IMR-90 (cell line): ENCODE data around the gene CDC42BPA. TPM values are rescaled to one million over a fixed set of nuclear protein-coding genes. Genes with fewer than 3 reads are reported as not detected.

Experiments
- ATAC-seq: fragments of 200-7000 bp; cut with Tn5 transposase; 2 replicates; pipeline ENCODE4 v1.9.1; 2020; ENCODE audit warnings: low read depth, mild to moderate bottlenecking, moderate library complexity
- BruUV-seq: library from RNA; stranded (reverse); fragments of 400-500 nt; replicated peaks from 2 replicates; lab custom pipeline; 2021; lab: Mats Ljungman, UMichigan
- CTCF ChIA-PET: fragments of 300-600 bp; formaldehyde crosslinking; extraction: SDS; loops from one replicate; lab custom pipeline; 2021; ENCODE audit warnings: antibody characterized with exemption; lab: Yijun Ruan, JAX
- POLR2A ChIA-PET: fragments of 300-600 bp; sonication (Branson Sonifier 250); formaldehyde crosslinking; loops from one replicate; lab custom pipeline; 2022; ENCODE audit warnings: antibody characterized with exemption; ENCODE audit not compliant: unreplicated experiment; lab: Charles Lee
- DNase-seq: peaks from one replicate; pipeline ENCODE4 v3.0.0; 2013
- H2AFZ ChIP-seq: replicated peaks from 2 replicates; pipeline ENCODE3; 2013; ENCODE audit warnings: low read length, mild to moderate bottlenecking; ENCODE audit not compliant: poor library complexity
- H2AK5ac ChIP-seq: 2 replicates; pipeline ENCODE4 v1.6.1; 2013; ENCODE audit warnings: low read depth, low read length, inconsistent platforms
- H2AK9ac ChIP-seq: replicated peaks from 2 replicates; pipeline ENCODE3; 2013; ENCODE audit warnings: mild to moderate bottlenecking, low read depth, low read length, moderate library complexity; ENCODE audit not compliant: poor library complexity
- H2BK120ac ChIP-seq: 2 replicates; pipeline ENCODE4 v1.6.1; 2013; ENCODE audit warnings: low read depth, low read length, inconsistent platforms
- H2BK15ac ChIP-seq: 3 replicates; pipeline ENCODE4 v1.6.1; 2013; ENCODE audit warnings: low read depth, low read length, inconsistent platforms
- H2BK20ac ChIP-seq: 2 replicates; pipeline ENCODE4 v1.6.1; 2013; ENCODE audit warnings: low read depth, mild to moderate bottlenecking, inconsistent platforms, low read length, moderate library complexity
- H2BK5ac ChIP-seq: 2 replicates; pipeline ENCODE4 v1.6.1; 2013; ENCODE audit warnings: mild to moderate bottlenecking, low read depth, low read length, inconsistent platforms; ENCODE audit not compliant: poor library complexity, severe bottlenecking
- H3K14ac ChIP-seq: replicated peaks from 2 replicates; pipeline ENCODE4 v1.6.1; 2013; ENCODE audit warnings: low read depth, low read length, inconsistent platforms
- H3K18ac ChIP-seq: 2 replicates; pipeline ENCODE4 v1.6.1; 2013; ENCODE audit warnings: low read depth, low read length, control low read depth
- H3K23ac ChIP-seq: 2 replicates; pipeline ENCODE4 v1.6.1; 2013; ENCODE audit warnings: low read depth, low read length, inconsistent platforms
- H3K27ac ChIP-seq: 2 replicates; pipeline ENCODE4 v1.5.1; 2013; ENCODE audit warnings: mild to moderate bottlenecking, control low read depth, low read length; ENCODE audit not compliant: insufficient read depth
- H3K27me3 ChIP-seq: 2 replicates; pipeline ENCODE4 v1.6.1; 2013; ENCODE audit warnings: low read length; ENCODE audit not compliant: control insufficient read depth, insufficient read depth
- H3K36me3 ChIP-seq: 2 replicates; pipeline ENCODE4 v1.6.1; 2013; ENCODE audit warnings: low read length, mixed read lengths; ENCODE audit not compliant: control insufficient read depth, insufficient read depth
- H3K4ac ChIP-seq: 2 replicates; pipeline ENCODE4 v1.6.1; 2013; ENCODE audit warnings: low read depth, low read length, inconsistent platforms
- H3K4me1 ChIP-seq: 2 replicates; pipeline ENCODE4 v1.6.1; 2013; ENCODE audit warnings: low read length, mixed read lengths; ENCODE audit not compliant: control insufficient read depth, insufficient read depth
- H3K4me2 ChIP-seq: 2 replicates; pipeline ENCODE4 v1.6.1; 2013; ENCODE audit warnings: low read depth, mild to moderate bottlenecking, control low read depth, low read length, moderate library complexity
- H3K4me3 ChIP-seq: 2 replicates; pipeline ENCODE4 v1.5.1; 2013; ENCODE audit warnings: low read depth, mild to moderate bottlenecking, control low read depth, low read length, moderate library complexity; ENCODE audit not compliant: insufficient read depth
- H3K56ac ChIP-seq: 2 replicates; pipeline ENCODE4 v1.6.1; 2013; ENCODE audit warnings: low read length, inconsistent platforms; ENCODE audit not compliant: insufficient read depth; ENCODE audit errors: extremely low read depth
- H3K79me1 ChIP-seq, 2 experiments: 2 replicates each; pipeline ENCODE4 v1.6.1; 2013; ENCODE audit warnings: low read length in 2 of 2, inconsistent platforms in 1 of 2, low read depth in 1 of 2
- H3K9ac ChIP-seq: 2 replicates; pipeline ENCODE4 v1.6.1; 2013; ENCODE audit warnings: low read depth, low read length, control low read depth
- H3K9me1 ChIP-seq: 2 replicates; pipeline ENCODE4 v1.6.1; 2013; ENCODE audit warnings: low read length, inconsistent platforms; ENCODE audit not compliant: insufficient read depth
- H3K9me3 ChIP-seq: 2 replicates; pipeline ENCODE4 v1.6.1; 2013; ENCODE audit warnings: low read length; ENCODE audit not compliant: control insufficient read depth, insufficient read depth
- H4K20me1 ChIP-seq: 2 replicates; pipeline ENCODE4 v1.6.1; 2013; ENCODE audit warnings: low read length, inconsistent platforms; ENCODE audit not compliant: insufficient read depth
- H4K5ac ChIP-seq: 2 replicates; pipeline ENCODE4 v1.6.1; 2013; ENCODE audit warnings: mild to moderate bottlenecking, low read depth, low read length, control low read depth
- H4K8ac ChIP-seq, 2 experiments: 2 replicates each; pipeline ENCODE4 v1.6.1; 2013; ENCODE audit warnings: low read depth in 2 of 2, low read length in 2 of 2, control low read depth in 1 of 2, inconsistent platforms in 1 of 2
- H4K91ac ChIP-seq: 2 replicates; pipeline ENCODE4 v1.6.1; 2013; ENCODE audit warnings: low read depth, low read length, inconsistent platforms; ENCODE audit not compliant: insufficient read depth
- CEBPB ChIP-seq: IDR thresholded peaks from 2 replicates; pipeline ENCODE4 v1.6.1; 2012; ENCODE audit warnings: low read depth, low read length, improper control_type of control experiment
- CTCF ChIP-seq: conservative IDR thresholded peaks from 2 replicates; pipeline ENCODE4 v1.5.1; 2012; ENCODE audit warnings: mild to moderate bottlenecking, low read depth, low read length, improper control_type of control experiment
- FOS ChIP-seq: fragments of 150-350 bp; IDR thresholded peaks from 2 replicates; pipeline ENCODE4 v1.6.1; 2016; ENCODE audit warnings: low read depth, low read length
- MAFK ChIP-seq: IDR thresholded peaks from 2 replicates; pipeline ENCODE4 v1.6.1; 2012; ENCODE audit warnings: low read depth, low read length, improper control_type of control experiment
- MAZ ChIP-seq: IDR thresholded peaks from 2 replicates; pipeline ENCODE4 v1.6.1; 2012; ENCODE audit warnings: low read depth, mild to moderate bottlenecking, low read length, improper control_type of control experiment, moderate library complexity, borderline replicate concordance
- NFE2L2 ChIP-seq: fragments of 150-350 bp; IDR thresholded peaks from 2 replicates; pipeline ENCODE4 v1.6.1; 2016; ENCODE audit warnings: low read depth, mild to moderate bottlenecking, low read length
- RFX5 ChIP-seq: IDR thresholded peaks from 2 replicates; pipeline ENCODE4 v1.8.0; 2012; ENCODE audit warnings: low read depth, mild to moderate bottlenecking, low read length, moderate library complexity
- SMC3 ChIP-seq: fragments of 150-350 bp; IDR thresholded peaks from 2 replicates; pipeline ENCODE4 v1.6.1; 2016; ENCODE audit warnings: low read depth, mild to moderate bottlenecking, antibody characterized with exemption, low read length, moderate library complexity
- USF2 ChIP-seq: fragments of 150-350 bp; IDR thresholded peaks from 2 replicates; pipeline ENCODE4 v1.6.1; 2017; ENCODE audit warnings: mild to moderate bottlenecking, antibody characterized with exemption, low read length, low read depth
- WGBS, 2 experiments: methylation state at CpG; one replicate each; pipeline versions ENCODE4 v1.1.5 to v1.1.7; 2013; ENCODE audit warnings: missing lambda C conversion rate in 2 of 2; ENCODE audit not compliant: insufficient read length in 1 of 2; ENCODE audit errors: extremely low coverage in 2 of 2; 5-methylcytosine and 5-hydroxymethylcytosine counted together
- dilution Hi-C: fragments of 300-500 bp; cut with HindIII; formaldehyde crosslinking; loops from one replicate; pipeline ENCODE4 v1.14.3; 2018; ENCODE audit warnings: low sequenced_read_pairs; ENCODE audit not compliant: unreplicated experiment
- in situ Hi-C: fragments of 300-500 bp; cut with MboI; formaldehyde crosslinking; loops from 3 replicates; pipeline ENCODE4 v1.14.3; 2019; ENCODE audit warnings: low sequenced_read_pairs, inconsistent platforms, mixed read lengths
- intact Hi-C: fragments of 100-400 bp; cut with micrococcal nuclease; formaldehyde crosslinking; loops from 2 replicates; pipeline ENCODE4 v1.10.0; 2022
- polyA plus RNA-seq, 3 experiments: library from polyadenylated mRNA; depleted of rRNA; stranded (reverse); fragments of >200 nt; gene quantifications; 2 replicates each; pipeline ENCODE4 v1.2.3, GENCODE V29; 2012; ENCODE audit warnings: low replicate concordance in 1 of 3
- total RNA-seq: library from RNA; depleted of rRNA; stranded (reverse); fragments of >200 nt; gene quantifications from 2 replicates; pipeline ENCODE4 v1.2.3, GENCODE V29; 2012
- TF ChIP-seq, protein P1 (sequence below): fragments of 150-350 bp; IDR thresholded peaks from 2 replicates; pipeline ENCODE4 v1.6.1; 2016; ENCODE audit warnings: low read depth, mild to moderate bottlenecking, low read length, moderate library complexity, borderline replicate concordance

The CDC42BPA gene
- total and polyA plus RNA-seq, 2 of the 4 experiments (the other 2 are of a cell fraction) = 9.4 to 27.8 TPM

- Histone ChIP-seq H3K18ac (no peak overlapping the region), H3K9me1 (no peaks in the 10 kb centered on the region; the same call in 1 of the 2 replicates), H4K20me1 (no peaks in the 10 kb centered on the region), H3K4me1 (no peaks in the 10 kb centered on the region; the same call in 1 of the 2 replicates), H4K91ac (no peak overlapping the region), H2AFZ (no peak overlapping the region), H3K9ac (no peak overlapping the region), H4K5ac (no peak overlapping the region), H3K27ac (no peak overlapping the region), H3K14ac (no peak overlapping the region), H2BK15ac (no peak overlapping the region), H3K4ac (no peak overlapping the region), H3K27me3 (no peaks in the 10 kb centered on the region), H3K4me3 (no peak overlapping the region), H3K9me3 (no peaks in the 10 kb centered on the region), H3K23ac (no peak overlapping the region), H3K36me3 (peaks cover 23% of the 10 kb centered on the region), H2AK9ac (no peak overlapping the region), H3K4me2 (no peak overlapping the region), H2BK5ac (no peak overlapping the region), H3K56ac (no peak overlapping the region), H4K8ac (no peak overlapping the region), H3K79me1 (no peaks in the 10 kb centered on the region), H2BK120ac (no peak overlapping the region), H2BK20ac (no peak overlapping the region), H2AK5ac (no peak overlapping the region)
- TF ChIP-seq FOS (no peak), NFE2L2 (no peak), RFX5 (no peak), MAZ (no peak), MAFK (no peak), USF2 (no peak), SMC3 (no peak), CTCF (no peak), CEBPB (no peak)
- TF ChIP-seq, protein P1, sequence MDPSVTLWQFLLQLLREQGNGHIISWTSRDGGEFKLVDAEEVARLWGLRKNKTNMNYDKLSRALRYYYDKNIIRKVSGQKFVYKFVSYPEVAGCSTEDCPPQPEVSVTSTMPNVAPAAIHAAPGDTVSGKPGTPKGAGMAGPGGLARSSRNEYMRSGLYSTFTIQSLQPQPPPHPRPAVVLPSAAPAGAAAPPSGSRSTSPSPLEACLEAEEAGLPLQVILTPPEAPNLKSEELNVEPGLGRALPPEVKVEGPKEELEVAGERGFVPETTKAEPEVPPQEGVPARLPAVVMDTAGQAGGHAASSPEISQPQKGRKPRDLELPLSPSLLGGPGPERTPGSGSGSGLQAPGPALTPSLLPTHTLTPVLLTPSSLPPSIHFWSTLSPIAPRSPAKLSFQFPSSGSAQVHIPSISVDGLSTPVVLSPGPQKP = no peak
- ChIA-PET CTCF (no interaction called here), POLR2A (no interaction called here)
- ATAC-seq = no peak
- in situ Hi-C loops = no loop called here
- BruUV-seq = no TSS peak
- WGBS, 2 experiments = 91% methylated on average over 10 of the region's 18 CpGs; no CpG with 5 or more reads in 1 of the 2 experiments
- DNase-seq = no peak
- dilution Hi-C loops = no loop called here
- intact Hi-C loops = loop anchor here (5.0 kb wide), 1 partner anchor 443 kb away; no protein-coding TSS in a partner anchor
Measured at GRCh38 chr1:226994586-226995364, 323.5 kb downstream of the CDC42BPA start.
